GM18508 (cell line): ENCODE measurements around the gene MRPL43.
"Not testable (repeated sequence)": the region's sequence is repeated elsewhere in the genome, so short reads cannot be mapped to it uniquely, and the experiment has no call there.

Experiments used
- ATAC-seq: cut with Tn5 transposase; IDR thresholded peaks from one replicate; pipeline ENCODE4 v1.9.1; 2021; ENCODE audit warnings: moderate number of reproducible peaks; ENCODE audit not compliant: insufficient read depth, unreplicated experiment

The MRPL43 gene

GRCh38 chr10:100985336-100985735 lies 2.0 kb downstream of the MRPL43 start:
- no peak for ATAC-seq

GRCh38 chr10:100984672-100985177 lies 2.6 kb downstream of the MRPL43 start:
- no peak for ATAC-seq

GRCh38 chr10:100983868-100984671 lies 3.2 kb downstream of the MRPL43 start:
- no peak for ATAC-seq

- no peak for ATAC-seq
Observed at GRCh38 chr10:100982916-100983830, 4.1 kb downstream of the MRPL43 start.

GRCh38 chr10:100981178-100981772 lies 6.0 kb downstream of the MRPL43 start:
- no peak for ATAC-seq

GRCh38 chr10:100980711-100981110 lies 6.6 kb downstream of the MRPL43 start:
- no peak for ATAC-seq

- no peak for ATAC-seq
Observed at GRCh38 chr10:100980311-100980710, 7.0 kb downstream of the MRPL43 start.

- ATAC-seq: no peak
Observed at GRCh38 chr10:100979791-100980272, 7.5 kb downstream of the MRPL43 start.

GRCh38 chr10:100978901-100979195 lies 8.4 kb downstream of the MRPL43 start:
- no peak for ATAC-seq

GRCh38 chr10:100978121-100978900 lies 9.0 kb downstream of the MRPL43 start:
- ATAC-seq: no peak

GRCh38 chr10:100977436-100977835 lies 9.9 kb downstream of the MRPL43 start:
- ATAC-seq: no peak

- no peak for ATAC-seq
Observed at GRCh38 chr10:100976906-100977305, 10.4 kb downstream of the MRPL43 start.

- not testable (repeated sequence) for ATAC-seq
Observed at GRCh38 chr10:100975397-100975796, 11.9 kb downstream of the MRPL43 start.

GRCh38 chr10:100972904-100973535 lies 14.3 kb downstream of the MRPL43 start:
- no peak for ATAC-seq

- no peak for ATAC-seq
Observed at GRCh38 chr10:100972115-100972903, 15.0 kb downstream of the MRPL43 start.

- ATAC-seq: no peak
Observed at GRCh38 chr10:100970914-100971811, 16.1 kb downstream of the MRPL43 start.

GRCh38 chr10:100970076-100970913 lies 17.0 kb downstream of the MRPL43 start:
- no peak for ATAC-seq
